ENCODE measurements around the gene KRTAP2-3.

DNA sequence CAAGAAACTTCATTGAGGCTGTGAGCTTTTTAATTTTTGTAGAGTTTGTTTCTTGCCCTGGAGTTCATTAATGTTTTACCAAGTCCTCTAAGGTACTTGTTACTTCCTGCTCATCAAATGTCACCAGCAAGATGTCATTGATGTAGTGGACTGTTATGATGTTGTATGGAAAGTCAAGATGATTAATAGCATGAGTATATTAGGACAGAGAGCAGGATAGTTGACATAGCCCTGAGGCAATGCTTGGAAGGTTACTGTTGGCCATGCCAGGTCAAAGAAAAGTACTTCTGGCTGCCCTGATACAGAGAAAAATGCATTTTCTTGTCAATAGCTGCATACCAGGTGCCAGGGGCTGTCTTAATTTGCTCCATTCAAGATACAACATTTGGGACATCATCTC is 39.6 kb downstream of the KRTAP2-3 start:
- TF ChIP-seq, protein P1, sequence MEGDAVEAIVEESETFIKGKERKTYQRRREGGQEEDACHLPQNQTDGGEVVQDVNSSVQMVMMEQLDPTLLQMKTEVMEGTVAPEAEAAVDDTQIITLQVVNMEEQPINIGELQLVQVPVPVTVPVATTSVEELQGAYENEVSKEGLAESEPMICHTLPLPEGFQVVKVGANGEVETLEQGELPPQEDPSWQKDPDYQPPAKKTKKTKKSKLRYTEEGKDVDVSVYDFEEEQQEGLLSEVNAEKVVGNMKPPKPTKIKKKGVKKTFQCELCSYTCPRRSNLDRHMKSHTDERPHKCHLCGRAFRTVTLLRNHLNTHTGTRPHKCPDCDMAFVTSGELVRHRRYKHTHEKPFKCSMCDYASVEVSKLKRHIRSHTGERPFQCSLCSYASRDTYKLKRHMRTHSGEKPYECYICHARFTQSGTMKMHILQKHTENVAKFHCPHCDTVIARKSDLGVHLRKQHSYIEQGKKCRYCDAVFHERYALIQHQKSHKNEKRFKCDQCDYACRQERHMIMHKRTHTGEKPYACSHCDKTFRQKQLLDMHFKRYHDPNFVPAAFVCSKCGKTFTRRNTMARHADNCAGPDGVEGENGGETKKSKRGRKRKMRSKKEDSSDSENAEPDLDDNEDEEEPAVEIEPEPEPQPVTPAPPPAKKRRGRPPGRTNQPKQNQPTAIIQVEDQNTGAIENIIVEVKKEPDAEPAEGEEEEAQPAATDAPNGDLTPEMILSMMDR (IDR thresholded peaks at IDR 0.05) = no peak
- TF ChIP-seq POLR2A (IDR thresholded peaks at IDR 0.05) (no peak), POLR2AphosphoS5 (IDR thresholded peaks at IDR 0.05) (no peak), EP300 (IDR thresholded peaks at IDR 0.05) (no peak)
